Measurements from ENCODE around the gene CGNL1.

CGNL1 gene

DNA sequence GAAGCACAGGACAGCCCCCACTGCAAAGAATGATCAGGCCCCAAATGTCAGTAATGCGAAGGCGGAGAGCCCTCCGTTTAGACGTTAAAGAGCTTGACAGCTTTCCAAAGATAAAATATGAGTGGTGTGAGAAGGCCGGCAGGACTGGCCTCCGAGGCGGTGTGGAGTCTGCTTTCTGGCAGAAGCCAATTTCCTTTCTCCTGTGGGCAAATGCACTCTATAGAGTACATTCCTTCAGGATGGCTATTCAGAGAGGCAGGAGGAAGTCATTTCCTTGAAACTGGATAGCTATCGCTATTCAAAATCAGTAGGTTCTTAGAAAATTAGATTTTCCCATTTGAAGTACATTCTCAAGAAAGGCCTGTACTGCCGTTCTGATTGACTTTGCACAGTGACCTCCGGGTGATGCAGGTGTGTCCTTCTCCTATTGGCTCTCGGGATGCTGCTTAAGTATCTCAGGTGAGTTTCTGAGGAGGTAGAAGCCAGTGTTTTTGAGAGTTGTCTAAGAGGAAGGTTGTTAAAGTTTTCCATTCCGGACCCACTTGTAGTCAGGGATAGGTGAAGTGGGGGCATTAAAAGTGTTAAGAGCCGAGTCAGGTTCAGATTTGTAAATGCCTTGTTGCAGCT, 142.6 kb downstream of the CGNL1 start:
- Histone ChIP-seq H2BK120ac (ENCODE audit: low read depth, low read length) (no peak overlapping the region), H4K91ac (ENCODE audit: low read length) (no peak overlapping the region), H3K18ac (ENCODE audit: low read depth in 1 of 2, low read length in 2 of 2) (no peak overlapping the region), H3K23ac (ENCODE audit: low read length in 2 of 2) (no peak overlapping the region), H2BK15ac (ENCODE audit: low read depth, poor library complexity, severe bottlenecking) (no peak overlapping the region), H2BK5ac (ENCODE audit: low read depth, low read length, poor library complexity, severe bottlenecking) (no peak overlapping the region), H2AFZ (ENCODE audit: low read depth, low read length) (no peak overlapping the region), H3K79me1 (replicated peaks; ENCODE audit: low read length, poor library complexity, severe bottlenecking) (peaks cover 19% of the 10 kb centered on the region), H3K9me3 (ENCODE audit: control insufficient read depth, low read length) (no peaks in the 10 kb centered on the region), H3K4me1 (ENCODE audit: control insufficient read depth, insufficient read depth, low read depth, low read length) (no peaks in the 10 kb centered on the region), H3K4ac (ENCODE audit: low read depth in 1 of 2, low read length in 2 of 2) (no peak overlapping the region), H3K4me3 (ENCODE audit: insufficient read depth in 1 of 2, low read depth in 1 of 2, low read length in 2 of 2) (no peak overlapping the region), H2AK5ac (ENCODE audit: low read length, severe bottlenecking) (peak overlapping the region; percentile 13), H2BK12ac (ENCODE audit: low read length in 2 of 2) (no peak overlapping the region), H3K9ac (ENCODE audit: low read length) (no peak overlapping the region), H3K27me3 (ENCODE audit: control insufficient read depth in 1 of 2, insufficient read depth in 1 of 2, low read length in 2 of 2) (peaks cover 0 to 7% of the 10 kb centered on the region in 2 experiments), H3K36me3 (ENCODE audit: control insufficient read depth in 1 of 2, insufficient read depth in 2 of 2, low read depth in 1 of 2, low read length in 2 of 2) (peaks cover 0 to 52% of the 10 kb centered on the region in 2 experiments), H3K27ac (ENCODE audit: low read length, poor library complexity, severe bottlenecking) (no peak overlapping the region), H4K8ac (ENCODE audit: low read length) (no peak overlapping the region), H3K4me2 (ENCODE audit: low read length, poor library complexity, severe bottlenecking) (no peak overlapping the region), H3K14ac (ENCODE audit: low read length in 2 of 2) (no peak overlapping the region)
- DNase-seq = no peak
- 54% methylated on average over 13 of the region's 13 CpGs for WGBS

- Histone ChIP-seq H2BK120ac (ENCODE audit: low read depth, low read length) (no peak overlapping the region), H3K4me3 (ENCODE audit: insufficient read depth in 1 of 2, low read depth in 1 of 2, low read length in 2 of 2) (no peak overlapping the region), H2AK5ac (ENCODE audit: low read length, severe bottlenecking) (no peak overlapping the region), H2BK15ac (ENCODE audit: low read depth, poor library complexity, severe bottlenecking) (no peak overlapping the region), H3K79me1 (replicated peaks; ENCODE audit: low read length, poor library complexity, severe bottlenecking) (peaks cover 18% of the 10 kb centered on the region), H2BK5ac (ENCODE audit: low read depth, low read length, poor library complexity, severe bottlenecking) (no peak overlapping the region), H3K27ac (ENCODE audit: low read length, poor library complexity, severe bottlenecking) (no peak overlapping the region), H3K9me3 (ENCODE audit: control insufficient read depth, low read length) (no peaks in the 10 kb centered on the region), H2BK12ac (ENCODE audit: low read length in 2 of 2) (no peak overlapping the region), H4K8ac (ENCODE audit: low read length) (no peak overlapping the region), H2AFZ (ENCODE audit: low read depth, low read length) (no peak overlapping the region), H3K36me3 (ENCODE audit: control insufficient read depth in 1 of 2, insufficient read depth in 2 of 2, low read depth in 1 of 2, low read length in 2 of 2) (peaks cover 0 to 60% of the 10 kb centered on the region in 2 experiments), H3K4me1 (ENCODE audit: control insufficient read depth, insufficient read depth, low read depth, low read length) (no peaks in the 10 kb centered on the region), H3K23ac (ENCODE audit: low read length in 2 of 2) (no peak overlapping the region), H3K27me3 (ENCODE audit: control insufficient read depth in 1 of 2, insufficient read depth in 1 of 2, low read length in 2 of 2) (peaks cover 0 to 12% of the 10 kb centered on the region in 2 experiments), H3K14ac (ENCODE audit: low read length in 2 of 2) (no peak overlapping the region), H3K4me2 (ENCODE audit: low read length, poor library complexity, severe bottlenecking) (no peak overlapping the region), H3K9ac (ENCODE audit: low read length) (no peak overlapping the region), H3K4ac (ENCODE audit: low read depth in 1 of 2, low read length in 2 of 2) (no peak overlapping the region), H3K18ac (ENCODE audit: low read depth in 1 of 2, low read length in 2 of 2) (no peak overlapping the region), H4K91ac (ENCODE audit: low read length) (no peak overlapping the region)
- 95% methylated on average over 4 of the region's 4 CpGs for WGBS
- no peak for DNase-seq
These were observed 143.5 kb downstream of the CGNL1 start for GRCh38 chr15:57519806-57520205.

GRCh38 chr15:57521503-57521902, 145.2 kb downstream of the CGNL1 start:
- no peak overlapping the region for H3K14ac ChIP-seq (ENCODE audit: low read length in 2 of 2)

DNA sequence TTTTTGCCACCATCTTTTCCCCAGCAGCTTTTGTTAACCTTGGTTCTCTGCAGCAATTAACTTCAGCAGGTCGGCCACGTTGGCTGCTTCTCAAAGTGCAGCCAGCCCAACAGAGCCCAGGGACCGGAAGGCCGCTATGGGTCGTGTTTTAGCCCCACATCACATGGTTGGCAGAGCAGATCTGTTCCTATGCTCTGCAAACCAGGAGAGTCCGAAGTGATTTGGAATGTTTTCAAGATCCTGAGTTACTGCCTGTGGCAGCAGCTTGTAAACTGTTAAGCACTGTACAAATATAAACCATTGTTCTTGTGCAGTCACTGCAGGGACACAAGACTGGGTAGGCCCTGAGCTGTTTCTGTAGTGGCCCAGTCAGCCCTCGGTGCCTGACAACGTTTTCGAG, 145.8 kb downstream of the CGNL1 start:
- Histone ChIP-seq H2AFZ (ENCODE audit: low read depth, low read length) (no peak overlapping the region), H3K23ac (ENCODE audit: low read length in 2 of 2) (no peak overlapping the region), H3K14ac (ENCODE audit: low read length in 2 of 2) (peak overlapping the region in 1 of 2 experiments; percentile 44), H4K91ac (ENCODE audit: low read length) (no peak overlapping the region), H2BK120ac (ENCODE audit: low read depth, low read length) (no peak overlapping the region), H2BK15ac (ENCODE audit: low read depth, poor library complexity, severe bottlenecking) (no peak overlapping the region), H3K79me1 (replicated peaks; ENCODE audit: low read length, poor library complexity, severe bottlenecking) (peaks cover 12% of the 10 kb centered on the region), H3K4me3 (ENCODE audit: insufficient read depth in 1 of 2, low read depth in 1 of 2, low read length in 2 of 2) (no peak overlapping the region), H3K9ac (ENCODE audit: low read length) (no peak overlapping the region), H3K36me3 (ENCODE audit: control insufficient read depth in 1 of 2, insufficient read depth in 2 of 2, low read depth in 1 of 2, low read length in 2 of 2) (peaks cover 0 to 52% of the 10 kb centered on the region in 2 experiments), H3K4ac (ENCODE audit: low read depth in 1 of 2, low read length in 2 of 2) (no peak overlapping the region), H2BK12ac (ENCODE audit: low read length in 2 of 2) (no peak overlapping the region), H3K18ac (ENCODE audit: low read depth in 1 of 2, low read length in 2 of 2) (no peak overlapping the region), H4K8ac (ENCODE audit: low read length) (no peak overlapping the region), H3K27ac (ENCODE audit: low read length, poor library complexity, severe bottlenecking) (no peak overlapping the region), H3K9me3 (ENCODE audit: control insufficient read depth, low read length) (no peaks in the 10 kb centered on the region), H3K27me3 (ENCODE audit: control insufficient read depth in 1 of 2, insufficient read depth in 1 of 2, low read length in 2 of 2) (peaks cover 0 to 12% of the 10 kb centered on the region in 2 experiments), H3K4me1 (ENCODE audit: control insufficient read depth, insufficient read depth, low read depth, low read length) (peaks cover 4% of the 10 kb centered on the region), H2AK5ac (ENCODE audit: low read length, severe bottlenecking) (peak overlapping the region; percentile 24), H2BK5ac (ENCODE audit: low read depth, low read length, poor library complexity, severe bottlenecking) (no peak overlapping the region), H3K4me2 (ENCODE audit: low read length, poor library complexity, severe bottlenecking) (no peak overlapping the region)
- 84% methylated on average over 9 of the region's 9 CpGs for WGBS
- no peak for DNase-seq

More at GRCh38 chr15:57521503-57521902, 145.2 kb downstream of the CGNL1 start:
- H2BK12ac ChIP-seq (ENCODE audit: low read length in 2 of 2) = no peak overlapping the region
- 92% methylated on average over 1 of the region's 2 CpGs for WGBS
- H3K79me1 ChIP-seq (replicated peaks; ENCODE audit: low read length, poor library complexity, severe bottlenecking) = peaks cover 14% of the 10 kb centered on the region
- H4K8ac ChIP-seq (ENCODE audit: low read length) = no peak overlapping the region
- H3K4me2 ChIP-seq (ENCODE audit: low read length, poor library complexity, severe bottlenecking) = no peak overlapping the region
- no peak overlapping the region for H3K4ac ChIP-seq (ENCODE audit: low read depth in 1 of 2, low read length in 2 of 2)
- no peak overlapping the region for H2AK5ac ChIP-seq (ENCODE audit: low read length, severe bottlenecking)
- peaks cover 0 to 58% of the 10 kb centered on the region in 2 experiments for H3K36me3 ChIP-seq (ENCODE audit: control insufficient read depth in 1 of 2, insufficient read depth in 2 of 2, low read depth in 1 of 2, low read length in 2 of 2)
- H3K9me3 ChIP-seq (ENCODE audit: control insufficient read depth, low read length) = no peaks in the 10 kb centered on the region
- H3K9ac ChIP-seq (ENCODE audit: low read length) = no peak overlapping the region
- H3K4me1 ChIP-seq (ENCODE audit: control insufficient read depth, insufficient read depth, low read depth, low read length) = no peaks in the 10 kb centered on the region
- H3K27ac ChIP-seq (ENCODE audit: low read length, poor library complexity, severe bottlenecking) = no peak overlapping the region
- H3K27me3 ChIP-seq (ENCODE audit: control insufficient read depth in 1 of 2, insufficient read depth in 1 of 2, low read length in 2 of 2) = peaks cover 0 to 12% of the 10 kb centered on the region in 2 experiments
- no peak overlapping the region for H3K4me3 ChIP-seq (ENCODE audit: insufficient read depth in 1 of 2, low read depth in 1 of 2, low read length in 2 of 2)
- no peak overlapping the region for H4K91ac ChIP-seq (ENCODE audit: low read length)
- no peak overlapping the region for H2AFZ ChIP-seq (ENCODE audit: low read depth, low read length)
- no peak overlapping the region for H2BK5ac ChIP-seq (ENCODE audit: low read depth, low read length, poor library complexity, severe bottlenecking)
- H3K23ac ChIP-seq (ENCODE audit: low read length in 2 of 2) = no peak overlapping the region
- H3K18ac ChIP-seq (ENCODE audit: low read depth in 1 of 2, low read length in 2 of 2) = no peak overlapping the region
- no peak overlapping the region for H2BK120ac ChIP-seq (ENCODE audit: low read depth, low read length)
- DNase-seq = no peak
- H2BK15ac ChIP-seq (ENCODE audit: low read depth, poor library complexity, severe bottlenecking) = no peak overlapping the region
